GM19328 (cell line): ENCODE results near the gene STX16.

ENCODE experiments used
- ATAC-seq: cut with Tn5 transposase; IDR thresholded peaks from one replicate; pipeline ENCODE4 v1.9.1; 2021; ENCODE audit warnings: mild to moderate bottlenecking, moderate library complexity; ENCODE audit not compliant: unreplicated experiment

Gene STX16

DNA sequence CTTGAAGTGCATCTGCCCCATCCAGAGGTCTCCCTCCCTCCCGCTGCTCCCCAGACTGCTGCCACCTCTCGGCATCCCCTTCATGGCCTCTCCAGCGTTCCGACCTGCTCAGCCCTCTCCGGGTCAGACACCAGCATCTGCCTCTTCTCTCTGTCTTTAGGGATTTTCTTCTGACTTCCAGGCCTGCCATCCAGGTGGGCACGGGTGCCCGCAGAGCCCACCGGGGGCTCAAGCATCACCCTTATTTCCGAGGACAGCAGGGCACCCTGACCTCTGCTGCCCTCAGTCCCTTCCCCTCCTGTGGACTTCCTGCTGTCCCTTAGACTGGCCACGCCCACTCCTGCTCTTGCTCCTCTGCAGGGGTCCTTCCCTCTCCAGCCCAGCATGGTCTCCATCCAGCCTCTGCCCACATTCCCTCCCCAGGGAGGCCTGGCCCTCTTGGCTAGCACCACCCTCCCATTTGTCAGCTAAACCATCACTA lies 44.9 kb downstream of the STX16 start:
- no peak for ATAC-seq

DNA sequence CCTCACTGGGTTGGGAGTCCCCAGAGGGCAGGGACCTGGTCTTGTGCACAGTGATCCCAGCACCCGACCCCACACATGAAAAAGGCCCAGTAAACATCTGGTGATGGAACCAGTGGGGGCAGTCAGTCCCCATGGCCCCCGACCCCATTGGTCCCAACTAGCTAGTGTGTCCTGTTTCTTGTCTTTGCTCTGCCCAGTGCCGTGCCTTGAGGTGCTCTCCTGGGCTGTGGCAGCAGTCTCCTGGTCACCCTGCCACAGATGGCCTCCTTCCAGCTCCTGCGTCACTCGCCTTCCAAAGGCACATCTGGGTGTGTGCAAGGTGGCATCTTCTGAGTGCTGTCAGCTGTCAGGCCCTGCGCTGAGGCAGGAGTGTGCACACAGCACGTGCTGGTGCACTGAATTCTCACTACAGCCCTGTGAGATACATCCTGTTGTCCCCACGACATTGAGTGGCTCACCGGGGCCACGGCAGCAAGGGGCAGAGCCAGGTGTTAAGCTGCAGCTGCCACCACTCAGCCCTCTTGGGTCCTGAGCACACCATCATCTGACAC lies 45.4 kb downstream of the STX16 start:
- no peak for ATAC-seq

DNA sequence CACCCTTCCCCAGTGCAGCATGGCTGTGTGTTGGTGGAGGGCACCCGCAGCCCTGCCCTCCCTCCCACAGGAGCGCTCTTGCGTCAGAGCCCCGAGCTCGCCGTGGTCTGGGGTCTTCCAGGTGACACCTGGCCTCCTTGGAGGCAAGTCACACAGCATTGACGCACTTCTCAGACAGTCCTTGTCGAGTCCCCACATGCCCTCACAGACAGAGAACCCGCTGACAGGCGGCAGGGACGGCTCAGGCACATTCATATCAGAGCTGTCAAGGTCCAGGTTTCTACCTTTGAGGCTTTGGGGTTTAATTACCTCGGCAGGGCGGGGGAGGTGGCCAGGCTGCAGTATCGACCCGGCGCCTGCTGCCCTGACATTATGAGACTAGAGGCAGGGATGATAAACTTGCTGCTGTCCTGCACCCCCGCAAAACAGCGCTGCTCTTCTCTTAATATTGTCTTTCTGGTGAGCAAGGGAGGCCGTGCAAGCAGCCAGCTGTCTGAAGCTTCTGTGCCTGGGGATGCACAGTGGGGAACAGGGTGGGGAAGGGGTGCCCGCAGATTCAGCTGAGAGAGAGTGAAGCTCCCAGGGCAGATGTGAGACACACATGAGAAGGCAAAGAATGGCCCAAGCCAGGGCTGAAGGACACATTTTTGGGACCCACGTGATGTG lies 46.3 kb downstream of the STX16 start:
- ATAC-seq: no peak

GRCh38 chr20:58697867-58698703 lies 47.0 kb downstream of the STX16 start:
- ATAC-seq: no peak

GRCh38 chr20:58698741-58699622 lies 47.9 kb downstream of the STX16 start:
- no peak for ATAC-seq

GRCh38 chr20:58699623-58700107 lies 48.6 kb downstream of the STX16 start:
- ATAC-seq: no peak

GRCh38 chr20:58700121-58700821 lies 49.2 kb downstream of the STX16 start:
- ATAC-seq: no peak

- ATAC-seq: no peak
These were observed 49.7 kb downstream of the STX16 start for GRCh38 chr20:58700823-58701222.

GRCh38 chr20:58701431-58702160 lies 50.5 kb downstream of the STX16 start:
- ATAC-seq: no peak

DNA sequence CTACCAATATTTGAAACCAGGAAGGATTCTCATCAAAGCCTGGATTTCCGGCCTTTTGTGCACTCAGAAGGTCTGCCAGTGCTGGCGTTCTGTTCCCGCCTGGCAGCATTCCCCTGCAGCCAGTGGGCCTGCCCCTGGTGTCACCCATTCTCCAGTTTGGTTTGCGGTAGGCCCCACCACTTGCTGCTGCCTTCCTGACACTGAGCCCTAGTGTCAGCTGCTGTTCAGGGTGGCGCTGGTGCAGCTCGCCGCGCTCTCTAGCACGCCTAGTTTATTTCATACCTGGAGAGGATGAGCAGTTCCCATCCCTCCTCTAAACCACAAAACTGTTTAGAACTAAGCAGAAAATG lies 51.1 kb downstream of the STX16 start:
- no peak for ATAC-seq

DNA sequence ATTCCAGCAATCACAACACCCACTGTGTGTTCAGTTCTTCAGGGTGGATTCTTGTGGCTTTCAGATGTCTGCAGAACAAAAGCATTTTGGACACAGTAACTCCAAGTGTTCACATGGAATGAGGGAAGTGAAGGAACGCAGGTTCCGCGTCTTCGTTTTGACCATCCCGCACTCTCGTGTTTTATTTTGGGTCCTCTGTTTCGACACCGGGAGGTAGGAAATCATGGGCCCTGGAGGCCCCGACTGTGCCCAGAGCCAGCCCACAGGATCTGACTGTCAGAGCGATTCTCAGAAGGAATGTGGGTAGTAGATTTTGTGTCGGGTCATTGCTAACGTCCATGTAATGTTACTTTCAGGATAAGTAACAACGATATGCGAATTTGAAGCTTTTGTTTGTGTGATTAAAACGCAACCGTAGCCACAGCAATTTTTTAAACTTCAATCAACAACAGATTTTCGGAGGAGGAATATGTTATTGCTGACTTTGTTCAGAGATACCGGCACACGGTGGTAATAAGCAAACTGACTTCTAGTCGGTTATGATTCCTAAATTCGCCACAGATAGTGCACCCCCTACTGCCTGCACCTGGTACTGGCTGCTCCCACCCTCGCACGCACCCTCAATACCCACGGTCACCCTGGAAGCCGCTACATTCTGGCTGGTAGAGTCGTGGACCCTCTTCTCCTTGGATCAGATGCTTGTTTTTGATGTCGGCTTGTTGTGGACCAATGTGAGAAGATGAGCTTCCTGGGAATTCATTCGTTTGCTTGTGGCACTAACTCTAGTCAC lies 52.0 kb downstream of the STX16 start:
- no peak for ATAC-seq

- no peak for ATAC-seq
These were observed 52.8 kb downstream of the STX16 start for GRCh38 chr20:58703765-58704371.

GRCh38 chr20:58705208-58705926 lies 54.3 kb downstream of the STX16 start:
- ATAC-seq: no peak

- ATAC-seq: no peak
These were observed 55.2 kb downstream of the STX16 start for GRCh38 chr20:58706150-58706892.

- ATAC-seq: no peak
These were observed 56.0 kb downstream of the STX16 start for GRCh38 chr20:58706975-58707681.

- no peak for ATAC-seq
These were observed 56.7 kb downstream of the STX16 start for GRCh38 chr20:58707770-58708169.
